H9 (cell line): ENCODE results near the gene LRTM2. TPM values are rescaled to one million over a fixed set of nuclear protein-coding genes. Genes with fewer than 3 reads are reported as not detected.

Experiments used
- DNase-seq: peaks from one replicate; pipeline ENCODE4 v3.0.0-alpha.2; 2017
- H2AFZ ChIP-seq: one replicate; pipeline ENCODE4 v1.6.1; 2013; ENCODE audit warnings: mild to moderate bottlenecking, low read length, control low read depth, moderate library complexity
- H2AK5ac ChIP-seq: 2 replicates; pipeline ENCODE4 v1.6.1; 2013; ENCODE audit warnings: low read length, control low read depth, mixed read lengths; ENCODE audit not compliant: insufficient read length
- H2BK120ac ChIP-seq: one replicate; pipeline ENCODE4 v1.6.1; 2013; ENCODE audit warnings: low read depth, mild to moderate bottlenecking, low read length, control low read depth, inconsistent platforms; ENCODE audit not compliant: poor library complexity, severe bottlenecking
- H2BK12ac ChIP-seq: 2 replicates; pipeline ENCODE4 v1.6.1; 2013; ENCODE audit warnings: low read length, control low read depth, mixed read lengths, low read depth; ENCODE audit not compliant: insufficient read length
- H2BK15ac ChIP-seq: 2 replicates; pipeline ENCODE4 v1.6.1; 2013; ENCODE audit warnings: low read depth, low read length, control low read depth
- H2BK20ac ChIP-seq: one replicate; pipeline ENCODE4 v1.6.1; 2013; ENCODE audit warnings: low read depth, mild to moderate bottlenecking, low read length, control low read depth, inconsistent platforms; ENCODE audit not compliant: poor library complexity, severe bottlenecking
- H2BK5ac ChIP-seq: 2 replicates; pipeline ENCODE4 v1.6.1; 2013; ENCODE audit warnings: low read length, control low read depth, mixed read lengths; ENCODE audit not compliant: insufficient read length
- H3K14ac ChIP-seq: 2 replicates; pipeline ENCODE4 v1.6.1; 2013; ENCODE audit warnings: low read length, control low read depth; ENCODE audit not compliant: insufficient read depth
- H3K18ac ChIP-seq: 2 replicates; pipeline ENCODE4 v1.6.1; 2013; ENCODE audit warnings: low read depth, mild to moderate bottlenecking, mixed read lengths, low read length, control low read depth; ENCODE audit not compliant: insufficient read length
- H3K23ac ChIP-seq: 2 replicates; pipeline ENCODE4 v1.6.1; 2013; ENCODE audit warnings: low read length, control low read depth, mixed read lengths, low read depth; ENCODE audit not compliant: insufficient read length
- H3K23me2 ChIP-seq: 2 replicates; pipeline ENCODE4 v1.6.1; 2013; ENCODE audit warnings: low read depth, mild to moderate bottlenecking, mixed read lengths, low read length, control low read depth; ENCODE audit not compliant: insufficient read length, poor library complexity, severe bottlenecking
- H3K27ac ChIP-seq: 2 replicates; pipeline ENCODE4 v1.5.1; 2013; ENCODE audit warnings: low read length, control low read depth, mixed read lengths, low read depth; ENCODE audit not compliant: insufficient read length
- H3K27me3 ChIP-seq: 2 replicates; pipeline ENCODE4 v1.6.1; 2013; ENCODE audit warnings: low read length, control low read depth, inconsistent platforms; ENCODE audit not compliant: insufficient read depth
- H3K4ac ChIP-seq: 2 replicates; pipeline ENCODE4 v1.6.1; 2013; ENCODE audit warnings: low read depth, mild to moderate bottlenecking, control low read depth, inconsistent platforms, low read length, moderate library complexity
- H3K4me1 ChIP-seq: 2 replicates; pipeline ENCODE4 v1.6.1; 2013; ENCODE audit warnings: low read length, control low read depth, inconsistent platforms; ENCODE audit not compliant: insufficient read depth
- H3K4me2 ChIP-seq: 2 replicates; pipeline ENCODE4 v1.6.1; 2013; ENCODE audit warnings: low read length, control low read depth, mixed read lengths; ENCODE audit not compliant: insufficient read length, insufficient read depth
- H3K56ac ChIP-seq: 2 replicates; pipeline ENCODE4 v1.6.1; 2013; ENCODE audit warnings: low read depth, mild to moderate bottlenecking, mixed read lengths, low read length, control low read depth; ENCODE audit not compliant: insufficient read length
- H3K79me1 ChIP-seq: 2 replicates; pipeline ENCODE4 v1.6.1; 2013; ENCODE audit warnings: low read depth, mild to moderate bottlenecking, moderate library complexity, low read length, control low read depth, inconsistent platforms; ENCODE audit not compliant: insufficient read depth, poor library complexity, severe bottlenecking
- H3K79me2 ChIP-seq: 2 replicates; pipeline ENCODE4 v1.6.1; 2013; ENCODE audit warnings: low read length, control low read depth, inconsistent platforms; ENCODE audit not compliant: insufficient read depth
- H3K9ac ChIP-seq: 2 replicates; pipeline ENCODE4 v1.6.1; 2013; ENCODE audit warnings: low read length, control low read depth, mixed read lengths; ENCODE audit not compliant: insufficient read length; ENCODE audit errors: extremely low read depth
- H3K9me3 ChIP-seq: one replicate; pipeline ENCODE4 v1.6.1; 2013; ENCODE audit warnings: low read depth, low read length, inconsistent platforms; ENCODE audit not compliant: control insufficient read depth
- H3T11ph ChIP-seq: one replicate; pipeline ENCODE4 v1.6.1; 2013; ENCODE audit warnings: mild to moderate bottlenecking, low read length, control low read depth, inconsistent platforms
- H4K20me1 ChIP-seq: one replicate; pipeline ENCODE4 v1.6.1; 2013; ENCODE audit not compliant: control insufficient read depth, insufficient read length, insufficient read depth
- H4K5ac ChIP-seq: 2 replicates; pipeline ENCODE4 v1.6.1; 2013; ENCODE audit warnings: low read depth, mild to moderate bottlenecking, mixed read lengths, low read length, control low read depth; ENCODE audit not compliant: insufficient read length
- H4K8ac ChIP-seq: replicated peaks from 2 replicates; pipeline ENCODE4 v1.6.1; 2013; ENCODE audit warnings: low read length, control low read depth, mixed read lengths, low read depth; ENCODE audit not compliant: insufficient read length
- H4K91ac ChIP-seq: 2 replicates; pipeline ENCODE4 v1.6.1; 2013; ENCODE audit warnings: low read depth, mild to moderate bottlenecking, moderate library complexity, mixed read lengths, low read length, control low read depth; ENCODE audit not compliant: insufficient read length
- H3K27ac Mint-ChIP-seq, 3 experiments: 2 replicates in 2 of 3; 3 replicates in 1 of 3; pipeline ENCODE4 v1.8.0; 2020 to 2021; ENCODE audit warnings: mixed read lengths in 3 of 3, mild to moderate bottlenecking in 1 of 3, moderate library complexity in 1 of 3
- H3K27me3 Mint-ChIP-seq: 2 replicates; pipeline ENCODE4 v1.8.0; 2021; ENCODE audit warnings: low read depth, mild to moderate bottlenecking, moderate library complexity, mixed read lengths
- H3K36me3 Mint-ChIP-seq, 3 experiments: 2 replicates in 2 of 3; 3 replicates in 1 of 3; pipeline ENCODE4 v1.8.0; 2020 to 2021; ENCODE audit warnings: low read depth in 3 of 3, mixed read lengths in 3 of 3; ENCODE audit not compliant: insufficient read depth in 1 of 3
- H3K4me1 Mint-ChIP-seq, 2 experiments: 2 replicates each; pipeline ENCODE4 v1.8.0; 2020; ENCODE audit warnings: mixed read lengths in 2 of 2
- H3K4me3 Mint-ChIP-seq, 2 experiments: 2 replicates in 1 of 2; 3 replicates in 1 of 2; pipeline ENCODE4 v1.8.0; 2020 to 2021; ENCODE audit warnings: mild to moderate bottlenecking in 2 of 2, mixed read lengths in 2 of 2, moderate library complexity in 1 of 2
- H3K9me3 Mint-ChIP-seq, 2 experiments: 2 replicates in 1 of 2; 3 replicates in 1 of 2; pipeline ENCODE4 v1.8.0; 2020; ENCODE audit warnings: mild to moderate bottlenecking in 2 of 2, mixed read lengths in 2 of 2, moderate library complexity in 1 of 2
- CTCF ChIP-seq: fragments of 200-600 bp; sonication (generic); conservative IDR thresholded peaks from 3 replicates; pipeline ENCODE4 v1.8.0; 2021; ENCODE audit warnings: antibody characterized with exemption, mild to moderate bottlenecking
- WGBS: extraction: QIAGEN DNeasy Blood & Tissue Kit; methylation state at CpG from one replicate; pipeline ENCODE4 v1.1.7; 2013; ENCODE audit warnings: missing lambda C conversion rate, low lambda C conversion rate, mixed read lengths; ENCODE audit not compliant: insufficient read length; ENCODE audit errors: extremely low coverage; 5-methylcytosine and 5-hydroxymethylcytosine counted together
- total RNA-seq: library from RNA; stranded (reverse); gene quantifications from 2 replicates; pipeline ENCODE4 v1.2.1, GENCODE V29; 2021

LRTM2 gene
- total RNA-seq, 1 experiment from 2014 or later, result not detected

- Histone ChIP-seq H3K14ac (no peak overlapping the region), H4K91ac (no peak overlapping the region), H3K56ac (no peak overlapping the region), H2BK15ac (no peak overlapping the region), H3K4ac (no peak overlapping the region), H3K4me1 (no peaks in the 10 kb centered on the region), H2AFZ (no peak overlapping the region), H3K27me3 (no peaks in the 10 kb centered on the region), H2BK5ac (no peak overlapping the region), H2BK120ac (no peak overlapping the region), H3K9me3 (no peaks in the 10 kb centered on the region), H2BK12ac (no peak overlapping the region), H3K9ac (no peak overlapping the region), H3T11ph (no peak overlapping the region), H3K4me2 (no peak overlapping the region), H4K8ac (no peak overlapping the region), H2BK20ac (no peak overlapping the region), H3K18ac (no peak overlapping the region), H3K23ac (no peak overlapping the region), H3K79me1 (no peaks in the 10 kb centered on the region), H4K5ac (no peak overlapping the region), H2AK5ac (no peak overlapping the region), H3K79me2 (no peaks in the 10 kb centered on the region), H4K20me1 (no peaks in the 10 kb centered on the region), H3K23me2 (no peaks in the 10 kb centered on the region), H3K27ac (no peak overlapping the region)
- peak; percentile 15 for DNase-seq
- Mint-ChIP-seq H3K36me3 (no peaks in the 10 kb centered on the region), H3K9me3 (no peaks in the 10 kb centered on the region), H3K27ac (no peak overlapping the region), H3K27me3 (peaks cover 6% of the 10 kb centered on the region), H3K4me1 (no peaks in the 10 kb centered on the region), H3K4me3 (no peak overlapping the region)
- no CpG with 5 or more reads among the region's 7 CpGs for WGBS
- TF ChIP-seq CTCF, result no peak
These were observed 37.5 kb downstream of the LRTM2 start for GRCh38 chr12:1857821-1858220.
